ENCODE measurements around the gene KCNC1.

GRCh38 chr11:17827006-17827405, 92.4 kb downstream of the KCNC1 start:
- TF ChIP-seq POLR2A (IDR thresholded peaks at IDR 0.05; ENCODE audit: low read length) (no peak), GATA1 (IDR thresholded peaks at IDR 0.05; ENCODE audit: low read depth, low read length) (no peak)

All from erythroblast (primary cell).